RCC 7860 (cell line): Measurements from ENCODE around the gene IL3RA.
"Not testable (repeated sequence)": the region's sequence is repeated elsewhere in the genome, so short reads cannot be mapped to it uniquely, and the experiment has no call there.

Source experiments
- DNase-seq: peaks from one replicate; pipeline ENCODE4 v3.0.0-alpha.2; 2015; ENCODE audit warnings: low spot score
- FAIRE-seq: peaks from 2 replicates; lab custom pipeline; 2012; peaks lifted over from hg19 to GRCh38; lab: Jason Lieb, UNC

The IL3RA gene

DNA sequence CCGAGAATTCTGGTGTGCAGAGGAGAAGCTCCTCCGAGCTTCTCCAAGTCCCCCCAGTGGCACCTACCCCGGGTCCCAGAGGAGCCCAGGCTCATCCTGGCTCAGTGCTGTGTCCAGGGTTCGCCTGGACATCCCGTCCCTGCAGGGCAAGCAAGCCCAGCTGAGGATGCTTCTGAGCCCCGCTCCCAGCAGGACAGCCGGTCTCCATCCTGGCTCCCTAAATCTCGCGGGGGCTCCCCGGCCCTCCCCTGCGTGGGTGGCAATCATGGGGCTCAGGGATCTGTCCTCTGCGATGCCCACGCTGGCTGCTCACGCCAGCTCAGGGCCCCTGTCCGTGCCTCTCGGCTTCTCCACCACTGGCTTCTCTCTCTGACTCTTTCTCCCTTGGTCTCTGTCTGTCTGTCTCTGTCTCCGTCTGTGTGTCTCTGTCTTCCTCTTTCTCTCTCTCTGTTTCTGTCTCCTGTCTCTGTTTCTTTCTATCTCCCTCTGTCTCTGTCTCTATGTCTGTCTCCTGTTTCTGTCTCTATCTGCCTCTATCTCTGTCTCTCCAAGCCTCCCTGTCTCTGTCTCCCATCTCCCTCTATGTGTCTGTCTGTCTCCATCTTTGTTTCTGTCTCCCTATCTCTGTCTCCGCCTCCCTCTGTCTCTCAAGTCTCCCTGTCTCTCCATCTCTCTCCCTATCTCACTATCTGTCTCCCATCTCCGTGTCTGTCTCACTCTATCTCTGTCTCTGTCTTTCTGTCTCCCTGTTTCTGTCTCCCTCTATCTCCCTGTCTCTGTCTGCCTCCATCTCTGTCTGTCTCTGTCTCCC, 83.2 kb downstream of the IL3RA start:
- DNase-seq (no peak), FAIRE-seq (no peak)

DNA sequence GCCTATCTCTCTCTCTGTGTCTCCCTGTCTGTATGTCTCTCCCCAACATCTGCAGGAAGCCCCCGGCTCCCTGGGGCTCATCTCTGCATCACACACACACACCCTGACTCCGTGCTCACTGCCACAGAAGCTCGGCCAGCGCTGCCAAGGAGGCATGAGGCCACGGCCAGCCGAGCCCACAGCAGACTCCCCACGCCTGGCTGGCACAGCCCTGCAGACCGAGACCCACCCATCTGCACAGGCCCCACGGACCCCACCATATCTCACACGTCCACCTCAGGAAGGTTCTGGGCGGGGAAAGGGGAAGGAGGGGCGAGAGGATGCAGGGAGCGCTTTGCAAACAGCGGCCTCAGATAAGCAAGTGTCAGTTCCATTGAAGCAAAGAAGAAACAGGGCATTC, 83.8 kb downstream of the IL3RA start:
- DNase-seq, result no peak
- no peak for FAIRE-seq

DNA sequence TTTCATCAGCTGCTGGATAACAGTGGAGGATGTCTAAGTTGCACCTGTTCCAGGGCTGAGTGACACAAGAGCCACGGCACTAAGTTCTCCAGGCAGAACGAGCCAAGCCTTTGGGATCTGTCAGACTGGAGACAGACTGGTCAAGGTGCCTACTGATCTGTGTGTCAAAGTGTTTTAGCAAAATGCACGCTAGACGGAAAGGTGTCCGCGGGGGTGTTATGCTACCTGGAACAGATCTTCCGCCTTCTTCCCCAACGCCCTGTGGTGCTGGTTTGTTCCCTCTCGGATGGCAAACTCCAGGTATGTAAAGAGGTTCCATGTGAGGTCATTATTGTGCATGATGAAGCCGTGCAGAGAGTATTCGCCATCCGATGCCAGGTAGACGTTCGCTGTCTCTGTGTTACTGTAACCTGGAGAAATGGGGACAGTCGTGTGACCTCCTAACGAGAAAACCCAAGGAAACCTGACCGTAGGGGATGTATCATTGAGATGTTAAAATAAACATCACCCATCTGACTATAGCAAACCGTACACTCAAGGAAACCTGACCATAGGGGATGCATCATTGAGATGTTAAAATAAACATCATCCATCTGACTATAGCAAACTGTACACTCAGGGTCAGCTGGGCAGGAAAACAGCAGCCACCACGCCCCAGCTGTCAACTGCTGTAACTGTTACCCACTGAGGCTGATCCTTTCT, 85.0 kb downstream of the IL3RA start:
- FAIRE-seq (no peak), DNase-seq (no peak)

DNA sequence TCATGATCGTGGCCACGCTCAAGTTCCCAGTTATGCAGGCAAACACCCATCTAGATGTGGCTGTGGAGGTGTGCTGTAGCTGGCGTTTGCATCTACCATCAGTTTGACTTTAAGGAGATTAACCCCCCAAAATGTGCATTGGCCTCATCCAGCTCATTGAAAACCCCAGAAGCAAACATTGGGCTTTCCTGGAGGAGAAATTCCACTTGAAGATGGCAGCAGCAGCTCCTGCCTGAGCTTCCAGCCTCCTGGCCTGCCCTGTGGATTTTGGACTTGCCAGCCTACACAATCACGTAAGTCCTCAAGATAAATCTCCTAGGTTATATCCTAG, 85.5 kb downstream of the IL3RA start:
- FAIRE-seq, result no peak
- no peak for DNase-seq

DNA sequence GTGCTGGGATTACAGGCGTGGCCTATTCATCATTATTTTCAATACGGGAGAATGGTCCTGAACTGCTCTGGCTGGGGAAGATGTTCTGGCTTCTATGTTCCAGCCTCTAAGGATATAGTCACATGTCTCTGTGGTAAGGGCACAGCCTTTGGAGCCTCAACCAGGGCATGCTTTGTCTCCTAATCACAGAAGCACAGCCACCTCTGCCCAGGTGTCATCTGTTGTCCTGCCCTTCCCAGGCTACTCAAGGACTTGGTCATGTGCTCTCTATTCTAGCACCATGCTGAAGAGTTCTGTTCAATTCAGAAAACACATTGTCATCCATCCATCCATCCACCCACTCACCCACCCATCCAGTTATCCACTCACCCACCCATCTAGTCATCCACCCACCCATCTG, 86.6 kb downstream of the IL3RA start:
- DNase-seq (no peak), FAIRE-seq (no peak)

DNA sequence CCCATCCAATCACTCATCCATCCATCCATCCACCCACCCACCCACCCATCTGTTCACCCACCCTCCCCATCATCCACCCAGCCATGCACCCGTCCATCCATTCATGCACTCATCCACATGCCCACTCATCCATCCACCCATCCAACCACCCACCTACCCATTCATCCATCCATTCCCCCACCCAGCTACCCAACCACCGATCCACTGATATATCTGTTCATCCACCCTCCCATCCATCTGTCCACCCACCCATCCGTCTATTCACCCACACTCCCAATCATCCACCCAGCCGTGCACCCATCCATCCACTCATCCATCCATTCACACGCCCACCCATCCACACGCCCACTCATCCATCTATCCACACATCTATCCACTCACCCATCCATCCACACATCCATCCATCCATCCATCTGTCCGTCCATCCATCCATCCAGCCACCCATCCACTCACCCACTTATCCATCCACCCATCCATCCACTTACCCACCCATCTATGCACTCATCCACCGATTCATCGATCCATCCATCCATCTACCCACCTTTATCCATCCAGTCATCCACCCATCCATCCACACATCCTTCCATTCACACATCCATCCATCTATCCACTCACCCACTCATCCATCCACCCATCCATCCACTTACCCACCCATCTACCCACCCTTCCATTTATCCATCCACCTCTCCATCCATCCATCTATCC, 87.7 kb downstream of the IL3RA start:
- FAIRE-seq (no peak), DNase-seq (no peak)

DNA sequence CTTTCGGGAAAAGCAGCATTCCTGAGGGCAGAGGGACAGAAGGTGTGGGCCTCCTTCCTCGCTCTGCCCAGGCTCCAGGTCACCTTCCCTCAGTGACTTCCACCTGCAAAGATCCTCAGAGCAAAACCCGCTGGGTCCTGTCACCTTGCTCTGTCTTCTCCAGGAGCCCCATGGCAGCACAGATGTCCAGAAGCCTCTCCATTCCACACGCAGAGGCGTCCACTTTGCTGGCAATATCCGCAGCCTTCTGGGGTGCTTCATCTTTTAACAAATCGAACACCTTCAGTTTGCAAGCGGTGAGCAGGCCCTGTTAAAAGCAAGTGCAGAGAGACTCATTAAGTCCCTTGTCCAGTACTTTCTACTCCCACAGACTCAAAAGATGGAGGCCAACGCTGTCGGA, 88.8 kb downstream of the IL3RA start:
- no peak for DNase-seq
- no peak for FAIRE-seq

DNA sequence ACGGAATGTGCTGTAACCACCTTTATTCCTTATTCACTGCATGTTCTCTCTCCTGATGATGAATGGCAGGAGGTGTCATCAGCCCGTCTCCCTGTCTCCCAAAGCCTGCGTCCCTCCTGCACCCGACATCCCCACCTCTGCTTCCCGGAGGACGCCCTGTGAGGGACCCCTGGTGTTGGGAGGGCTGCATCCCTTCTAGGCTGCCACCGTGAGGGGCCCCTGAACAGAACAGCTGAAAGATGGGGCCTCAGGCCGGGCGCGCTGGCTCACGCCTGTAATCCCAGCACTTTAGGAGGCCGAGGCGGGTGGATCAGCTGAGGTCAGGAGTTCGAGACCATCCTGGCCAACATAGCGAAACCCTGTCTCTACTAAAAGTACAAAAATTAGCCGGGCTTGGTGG, 89.7 kb downstream of the IL3RA start:
- FAIRE-seq, DNase-seq: not testable (repeated sequence)

DNA sequence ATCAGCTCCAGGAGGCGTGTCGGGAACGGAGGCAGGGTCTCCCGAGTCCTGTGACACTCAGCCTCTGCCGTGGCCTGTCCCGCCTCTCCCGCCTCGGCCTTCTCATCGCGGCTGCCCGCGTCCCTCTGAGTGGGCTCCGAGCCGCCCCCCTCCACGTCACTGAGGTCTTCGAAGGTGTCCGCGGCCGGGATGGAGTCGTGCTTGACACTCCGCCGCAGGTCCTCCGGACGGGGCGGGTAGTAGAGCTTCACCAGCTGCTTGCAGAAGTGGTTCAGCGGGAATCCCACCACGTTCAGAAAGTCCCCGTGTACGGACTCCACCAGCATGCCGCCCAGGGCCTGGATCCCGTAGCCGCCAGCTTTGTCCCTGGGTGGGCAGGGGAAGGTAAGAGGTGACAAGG, 91.2 kb downstream of the IL3RA start:
- no peak for DNase-seq

DNA sequence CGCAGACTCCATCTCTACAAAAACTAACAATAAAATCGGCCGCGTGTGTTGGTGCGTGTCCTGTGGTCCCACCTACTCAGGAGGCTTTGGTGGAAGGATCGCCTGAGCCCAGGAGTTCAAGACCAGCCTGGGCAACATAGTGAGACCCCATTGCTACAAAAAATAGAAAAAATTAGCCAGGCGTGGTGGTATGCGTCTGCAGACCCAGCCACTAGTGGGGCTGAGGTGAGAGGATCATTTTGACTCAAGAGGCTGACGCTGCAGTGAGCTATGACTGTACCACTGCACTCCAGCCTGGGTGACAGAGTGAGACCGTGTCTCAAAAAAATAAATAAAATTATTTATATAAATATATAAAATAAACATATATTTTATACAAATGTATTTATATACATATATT, 93.9 kb downstream of the IL3RA start:
- DNase-seq (no peak), FAIRE-seq (no peak)

More for the DNA sequence above, 91.2 kb downstream of the IL3RA start:
- FAIRE-seq, result no peak
